ENCODE results near the gene ADAMTS4.
A peak's percentile ranks its signal among the peaks of the same experiment; 100 is the strongest.

ADAMTS4 gene

GRCh38 chr1:161159913-161160243, 39.0 kb downstream of the ADAMTS4 start:
- Histone ChIP-seq H3K27ac (ENCODE audit: low read depth, low read length) (peak overlapping the region; percentile 43; the same call in 1 of the 2 replicates), H3K79me2 (ENCODE audit: control insufficient read depth, low read length) (peaks cover 24% of the 10 kb centered on the region)

GRCh38 chr1:161159087-161159912, 39.6 kb downstream of the ADAMTS4 start, which contains the start of gene USP21:
USP21 (plus strand) TSS chr1:161159500; CDS start chr1:161160641, 1,141 bp downstream.
- Histone ChIP-seq H3K9me2 (replicated peaks; ENCODE audit: control insufficient read depth, low read length) (no peaks in the 10 kb centered on the region), H3K4me3 (ENCODE audit: low read length) (peak within 1 kb of the TSS; percentile 81), H3K9me3 (ENCODE audit: control insufficient read depth, insufficient read depth, low read length) (no peaks in the 10 kb centered on the region), H3K27me3 (ENCODE audit: control insufficient read depth, low read length) (no peaks in the 10 kb centered on the region), H3K27ac (ENCODE audit: low read depth, low read length) (peak within 1 kb of the TSS; percentile 43), H4K20me1 (ENCODE audit: control insufficient read depth, insufficient read depth, low read depth, low read length) (no peaks in the 10 kb centered on the region), H3F3A (ENCODE audit: control insufficient read depth, insufficient read depth) (peaks cover 16% of the 10 kb centered on the region), H3K4me1 (ENCODE audit: control insufficient read depth, low read length) (peaks cover 28% of the 10 kb centered on the region), H3K36me3 (ENCODE audit: control insufficient read depth, low read length) (peaks cover 55% of the 10 kb centered on the region), H3K79me2 (ENCODE audit: control insufficient read depth, low read length) (peaks cover 30% of the 10 kb centered on the region), H3K4me2 (ENCODE audit: low read length) (peak within 1 kb of the TSS; percentile 69)
- no peak for TF ChIP-seq EZH2phosphoT487 (IDR thresholded peaks at IDR 0.05; ENCODE audit: borderline replicate concordance, low read length)
- TF ChIP-seq, protein P1, sequence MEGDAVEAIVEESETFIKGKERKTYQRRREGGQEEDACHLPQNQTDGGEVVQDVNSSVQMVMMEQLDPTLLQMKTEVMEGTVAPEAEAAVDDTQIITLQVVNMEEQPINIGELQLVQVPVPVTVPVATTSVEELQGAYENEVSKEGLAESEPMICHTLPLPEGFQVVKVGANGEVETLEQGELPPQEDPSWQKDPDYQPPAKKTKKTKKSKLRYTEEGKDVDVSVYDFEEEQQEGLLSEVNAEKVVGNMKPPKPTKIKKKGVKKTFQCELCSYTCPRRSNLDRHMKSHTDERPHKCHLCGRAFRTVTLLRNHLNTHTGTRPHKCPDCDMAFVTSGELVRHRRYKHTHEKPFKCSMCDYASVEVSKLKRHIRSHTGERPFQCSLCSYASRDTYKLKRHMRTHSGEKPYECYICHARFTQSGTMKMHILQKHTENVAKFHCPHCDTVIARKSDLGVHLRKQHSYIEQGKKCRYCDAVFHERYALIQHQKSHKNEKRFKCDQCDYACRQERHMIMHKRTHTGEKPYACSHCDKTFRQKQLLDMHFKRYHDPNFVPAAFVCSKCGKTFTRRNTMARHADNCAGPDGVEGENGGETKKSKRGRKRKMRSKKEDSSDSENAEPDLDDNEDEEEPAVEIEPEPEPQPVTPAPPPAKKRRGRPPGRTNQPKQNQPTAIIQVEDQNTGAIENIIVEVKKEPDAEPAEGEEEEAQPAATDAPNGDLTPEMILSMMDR (IDR thresholded peaks at IDR 0.05; ENCODE audit: low read depth, low read length, poor library complexity, severe bottlenecking), result peak; percentile 49

More at GRCh38 chr1:161159913-161160243, 39.0 kb downstream of the ADAMTS4 start:
- Histone ChIP-seq H3K9me2 (replicated peaks; ENCODE audit: control insufficient read depth, low read length) (no peaks in the 10 kb centered on the region), H3F3A (ENCODE audit: control insufficient read depth, insufficient read depth) (peaks cover 15% of the 10 kb centered on the region), H3K36me3 (ENCODE audit: control insufficient read depth, low read length) (peaks cover 59% of the 10 kb centered on the region), H3K4me2 (ENCODE audit: low read length) (peak overlapping the region; percentile 69), H3K9me3 (ENCODE audit: control insufficient read depth, insufficient read depth, low read length) (no peaks in the 10 kb centered on the region), H4K20me1 (ENCODE audit: control insufficient read depth, insufficient read depth, low read depth, low read length) (no peaks in the 10 kb centered on the region), H3K4me1 (ENCODE audit: control insufficient read depth, low read length) (peaks cover 27% of the 10 kb centered on the region), H3K27me3 (ENCODE audit: control insufficient read depth, low read length) (no peaks in the 10 kb centered on the region), H3K4me3 (ENCODE audit: low read length) (peak overlapping the region; percentile 81)
- TF ChIP-seq, protein P1 (IDR thresholded peaks at IDR 0.05; ENCODE audit: low read depth, low read length, poor library complexity, severe bottlenecking), result no peak
- TF ChIP-seq EZH2phosphoT487 (IDR thresholded peaks at IDR 0.05; ENCODE audit: borderline replicate concordance, low read length), result no peak

DNA sequence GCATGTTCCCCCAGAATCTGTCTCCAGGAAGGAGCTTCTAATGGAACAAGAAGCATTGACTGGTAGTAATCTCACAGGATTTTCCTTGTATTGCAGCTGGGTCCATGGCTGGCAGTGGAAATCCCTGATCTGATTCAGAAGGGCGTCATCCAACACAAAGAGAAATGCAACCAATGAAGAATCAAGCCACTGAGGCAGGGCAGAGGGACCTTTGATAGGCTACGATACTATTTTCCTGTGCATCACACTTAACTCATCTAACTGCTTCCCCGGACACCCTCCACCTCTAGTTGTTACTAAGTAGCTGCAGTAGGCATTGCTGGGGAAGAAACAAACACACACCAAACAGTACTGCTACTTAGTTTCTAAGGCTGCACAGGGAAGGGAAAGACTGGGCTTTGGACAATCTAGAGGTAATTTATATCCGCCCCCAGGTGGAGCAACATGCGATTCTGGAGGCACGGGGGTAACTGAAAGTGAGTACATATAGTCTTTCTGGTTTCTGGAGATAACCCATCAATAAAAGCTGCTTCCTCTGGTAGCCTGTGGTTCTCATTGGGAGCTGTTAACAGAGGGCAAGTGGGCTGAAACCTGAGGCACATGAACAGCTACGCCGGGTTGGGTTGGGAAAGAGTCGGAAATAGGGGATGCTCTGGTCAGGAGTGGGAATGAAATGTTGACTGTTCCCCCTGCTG, 40.4 kb downstream of the ADAMTS4 start:
- H3K4me1 ChIP-seq (ENCODE audit: control insufficient read depth, low read length), result peaks cover 28% of the 10 kb centered on the region
- peaks cover 47% of the 10 kb centered on the region for H3K36me3 ChIP-seq (ENCODE audit: control insufficient read depth, low read length)
- H3K4me3 ChIP-seq (ENCODE audit: low read length), result peak overlapping the region; percentile 81
- H3K9me3 ChIP-seq (ENCODE audit: control insufficient read depth, insufficient read depth, low read length), result no peaks in the 10 kb centered on the region
- TF ChIP-seq, protein P1 (IDR thresholded peaks at IDR 0.05; ENCODE audit: low read depth, low read length, poor library complexity, severe bottlenecking), result no peak
- TF ChIP-seq EZH2phosphoT487 (IDR thresholded peaks at IDR 0.05; ENCODE audit: borderline replicate concordance, low read length), result no peak
- H3K4me2 ChIP-seq (ENCODE audit: low read length), result peak overlapping the region; percentile 69
- no peak overlapping the region for H3K27ac ChIP-seq (ENCODE audit: low read depth, low read length)
- no peaks in the 10 kb centered on the region for H3K27me3 ChIP-seq (ENCODE audit: control insufficient read depth, low read length)
- H3F3A ChIP-seq (ENCODE audit: control insufficient read depth, insufficient read depth), result peaks cover 16% of the 10 kb centered on the region
- no peaks in the 10 kb centered on the region for H3K9me2 ChIP-seq (replicated peaks; ENCODE audit: control insufficient read depth, low read length)
- H4K20me1 ChIP-seq (ENCODE audit: control insufficient read depth, insufficient read depth, low read depth, low read length), result no peaks in the 10 kb centered on the region
- peaks cover 33% of the 10 kb centered on the region for H3K79me2 ChIP-seq (ENCODE audit: control insufficient read depth, low read length)

All from DOHH2 (cell line).